Measurements from ENCODE around the gene ST7.

ST7 gene

GRCh38 chr7:117134889-117135552 is 181.7 kb downstream of the ST7 start:
- DNase-seq, result no peak

DNA sequence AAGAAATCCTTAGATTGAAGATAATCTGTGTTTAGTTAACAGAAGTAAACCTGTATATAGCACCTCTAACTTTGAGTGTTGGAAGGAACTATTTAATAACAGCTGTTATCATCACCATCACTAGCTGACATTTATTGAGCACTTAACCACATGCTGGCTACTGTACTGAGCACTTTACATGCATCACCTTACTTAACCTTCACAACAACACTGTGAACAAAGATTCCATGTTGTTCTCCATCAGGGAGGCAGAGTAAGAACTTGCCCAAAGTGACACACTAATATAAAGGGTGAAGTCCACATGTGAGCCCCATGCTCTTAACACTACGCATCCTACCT is 182.2 kb downstream of the ST7 start:
- DNase-seq, result no peak

DNA sequence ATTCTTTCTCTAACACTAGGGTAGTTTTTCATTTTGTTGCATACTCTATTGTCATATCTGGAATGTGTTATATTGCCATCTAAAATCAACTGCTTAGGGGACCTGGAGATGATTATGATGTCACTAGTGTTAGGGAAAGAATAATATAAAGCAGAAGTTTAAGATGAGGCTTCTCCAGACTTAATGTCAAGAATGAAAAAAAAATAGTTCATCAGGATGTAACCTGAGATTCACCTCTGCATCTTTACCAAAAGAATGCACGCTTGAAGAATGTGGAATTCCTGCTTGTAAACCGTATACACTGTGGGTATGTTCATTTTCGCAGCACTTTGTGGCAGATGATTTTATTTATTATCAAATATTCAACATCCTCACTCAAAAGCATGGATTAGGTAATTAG is 184.6 kb downstream of the ST7 start:
- DNase-seq, result peak; percentile 78

DNA sequence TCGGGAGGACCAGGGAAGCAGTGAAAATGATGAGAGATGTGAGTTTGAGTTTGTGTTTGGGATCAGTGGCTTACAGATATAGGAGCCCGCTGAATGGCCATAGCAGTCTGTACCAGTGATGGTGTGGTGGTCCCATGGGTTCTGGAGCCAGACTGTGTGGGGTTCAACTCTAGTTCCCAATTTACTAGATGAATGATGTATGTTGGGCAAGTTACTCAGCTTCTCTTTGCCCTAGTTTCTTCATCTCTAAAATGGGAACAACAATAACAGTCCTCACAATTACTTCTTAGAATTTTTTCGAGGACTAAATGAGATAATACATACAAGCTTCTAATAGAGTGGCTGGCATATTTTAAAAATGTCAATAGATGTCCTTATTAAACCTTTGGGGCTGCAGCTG is 185.2 kb downstream of the ST7 start:
- DNase-seq, result no peak

DNA sequence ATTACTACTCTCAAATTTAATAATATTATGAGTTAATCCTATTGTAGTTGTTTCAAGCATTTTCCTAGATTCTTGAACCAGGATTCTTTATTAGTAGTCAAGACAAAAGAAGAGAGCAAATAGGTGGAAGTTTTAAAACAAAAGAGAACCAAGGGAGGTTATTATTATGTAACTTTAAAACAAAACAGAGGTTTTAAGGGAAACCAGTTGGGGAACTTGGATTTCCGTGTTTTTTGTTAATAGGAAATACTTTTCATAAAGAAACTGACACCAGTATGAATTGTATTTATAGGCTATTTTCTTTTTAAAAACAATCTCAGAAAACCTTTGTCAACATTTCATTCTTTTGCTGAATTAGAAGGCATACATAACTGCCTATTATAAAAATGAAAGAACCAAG is 185.7 kb downstream of the ST7 start:
- no peak for DNase-seq

DNA sequence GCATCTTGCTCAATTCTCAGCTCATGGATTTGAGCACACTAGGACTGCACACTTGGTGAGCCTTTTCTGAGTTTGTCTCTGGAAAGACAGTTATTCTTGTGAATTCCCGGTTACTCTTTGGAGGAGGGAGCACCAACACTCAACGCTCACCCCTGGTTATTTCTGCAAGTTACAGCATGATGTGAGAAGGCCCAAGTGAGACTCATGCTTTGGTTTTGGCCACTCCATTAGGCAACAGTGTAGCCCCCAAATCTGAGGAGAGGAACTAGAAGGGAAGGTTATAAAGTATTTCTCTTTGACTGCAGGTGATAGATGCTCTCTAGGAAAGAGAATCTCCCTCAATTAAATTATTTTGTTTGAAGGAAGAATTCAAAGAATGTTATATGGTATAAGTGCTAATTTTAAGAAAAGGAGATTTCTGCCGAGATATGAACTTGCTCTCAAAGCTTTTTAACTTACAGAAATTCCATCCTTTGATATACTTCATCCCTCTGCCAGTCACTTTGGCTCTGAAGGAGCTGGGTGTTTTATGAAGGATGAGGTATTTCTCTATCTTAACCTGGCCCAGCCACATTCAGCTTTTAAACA is 186.2 kb downstream of the ST7 start:
- DNase-seq, result no peak

DNA sequence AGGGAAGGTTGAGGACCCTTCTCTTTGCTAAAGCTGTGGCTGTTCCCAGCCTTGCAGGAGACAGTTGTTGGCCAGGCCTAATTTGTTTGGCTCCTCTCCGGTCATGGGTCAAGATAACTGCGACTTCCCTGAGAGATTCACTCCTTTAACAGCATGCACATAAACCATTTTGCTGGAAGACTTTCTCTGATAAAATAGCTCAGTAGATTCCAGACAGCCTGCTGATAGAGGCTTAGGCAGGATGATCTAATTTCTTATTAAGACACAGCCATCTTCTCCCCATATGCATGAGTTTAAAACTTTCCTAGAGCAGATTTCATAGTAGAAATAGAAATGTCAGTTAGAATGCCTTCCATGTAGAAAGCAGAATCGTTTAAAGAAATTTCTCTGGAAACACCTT is 187.6 kb downstream of the ST7 start:
- no peak for DNase-seq

DNA sequence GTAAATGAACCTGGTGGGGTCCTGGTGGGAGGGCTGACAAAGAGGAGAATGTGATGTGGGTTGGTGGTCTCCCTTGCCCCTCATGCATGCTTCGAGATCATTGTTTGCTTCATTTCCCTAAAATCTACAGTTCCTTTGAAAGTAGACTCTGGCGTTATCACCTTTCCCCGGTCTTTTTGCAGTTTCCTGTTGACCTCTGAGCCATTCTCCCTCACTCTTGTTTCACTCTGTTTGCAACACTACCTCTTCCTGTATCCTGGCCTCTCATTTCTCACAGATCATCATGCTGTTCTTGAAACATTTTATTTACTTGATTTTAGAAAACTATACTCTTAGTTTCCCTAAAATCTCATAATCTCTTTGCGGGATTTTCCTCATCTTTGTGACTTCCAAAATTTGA is 189.8 kb downstream of the ST7 start:
- DNase-seq, result no peak

GRCh38 chr7:117143580-117143979 is 190.3 kb downstream of the ST7 start:
- no peak for DNase-seq

GRCh38 chr7:117145333-117145732 is 192.0 kb downstream of the ST7 start:
- DNase-seq, result no peak

DNA sequence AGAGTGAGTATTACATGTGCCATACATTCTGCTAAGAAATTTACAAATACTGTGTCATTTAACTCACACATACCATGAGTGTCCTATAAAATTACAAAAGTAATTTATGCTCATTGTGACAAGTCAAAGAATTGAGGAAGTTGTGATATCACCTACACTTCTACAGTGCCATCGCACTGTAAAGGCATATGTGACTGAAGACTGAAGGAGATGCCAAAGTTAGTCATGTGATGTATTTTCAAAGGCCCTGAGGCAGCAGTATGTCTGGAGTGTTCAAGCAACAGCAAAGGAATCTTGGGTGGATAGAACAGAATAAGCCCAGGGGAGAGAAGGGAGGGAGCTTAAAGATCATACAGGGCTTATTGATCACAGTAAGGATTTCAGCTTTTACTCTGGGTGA is 192.8 kb downstream of the ST7 start:
- DNase-seq, result no peak

GRCh38 chr7:117146511-117146910 is 193.2 kb downstream of the ST7 start:
- DNase-seq, result no peak

- no peak for DNase-seq
Observed at GRCh38 chr7:117148971-117149370, 195.7 kb downstream of the ST7 start.

DNA sequence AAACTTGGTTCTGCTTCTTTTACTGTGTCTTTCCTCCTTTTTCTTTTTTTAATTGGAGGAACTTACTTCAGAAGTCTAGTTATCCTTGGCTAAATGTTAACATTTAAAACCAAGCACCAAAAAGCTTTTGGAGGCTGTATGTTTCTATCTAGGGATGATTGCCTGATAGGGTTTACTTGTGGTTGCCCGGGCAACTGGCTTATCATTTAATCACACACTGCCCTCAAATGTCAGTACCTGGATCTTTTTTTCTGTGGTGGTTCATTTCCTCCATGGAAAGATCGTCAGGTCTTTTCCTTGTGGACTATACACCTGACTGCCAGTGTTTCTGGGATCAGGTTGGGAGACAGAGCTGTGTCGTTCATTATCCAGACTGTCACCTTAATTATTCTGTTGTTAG is 196.4 kb downstream of the ST7 start:
- DNase-seq, result no peak

GRCh38 chr7:117152213-117153007 is 199.1 kb downstream of the ST7 start:
- DNase-seq, result no peak

DNA sequence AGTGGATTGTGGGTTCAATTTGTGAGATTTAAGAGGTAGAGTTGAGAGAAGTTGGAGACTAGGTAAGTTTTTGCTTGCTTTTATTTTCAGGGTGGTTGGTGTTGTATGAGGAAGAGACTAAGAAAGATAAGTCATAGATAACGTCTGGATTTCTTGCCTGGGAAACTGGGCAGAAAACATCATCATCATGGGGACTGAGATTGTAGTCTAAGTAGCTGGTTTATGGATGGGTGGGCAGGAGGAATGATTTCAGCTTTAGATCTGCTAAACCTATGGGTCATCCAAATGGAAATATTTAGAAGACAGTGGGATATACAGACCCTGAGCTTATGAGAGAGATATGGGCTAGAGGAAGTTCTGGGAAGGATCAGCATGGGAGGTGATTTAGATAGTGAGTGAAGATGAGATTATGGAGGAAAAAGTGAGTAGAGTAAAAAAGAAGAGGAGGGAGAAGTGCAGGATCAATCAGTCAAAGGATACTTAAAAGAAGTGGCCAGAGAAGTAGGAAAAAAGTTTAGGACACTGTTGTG is 199.8 kb downstream of the ST7 start:
- DNase-seq, result no peak

DNA sequence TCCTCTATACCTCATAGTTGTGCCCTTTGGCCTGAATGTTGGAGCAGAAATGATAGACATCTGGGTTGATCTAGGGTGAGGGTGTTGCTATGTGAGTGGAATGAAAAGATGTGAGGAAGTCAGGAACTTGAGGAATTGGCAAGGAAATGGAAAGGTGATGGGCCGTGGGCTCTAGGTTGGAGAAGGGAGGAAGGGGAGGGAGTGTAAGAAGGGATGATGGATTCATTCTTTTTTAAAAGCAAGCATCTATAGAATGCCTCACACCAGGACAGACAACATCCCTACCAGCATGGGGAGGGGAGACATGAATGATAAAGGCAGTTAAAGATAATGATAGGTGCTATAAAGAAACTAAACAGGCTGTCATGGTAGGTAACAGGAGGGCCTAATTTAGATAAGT is 201.4 kb downstream of the ST7 start:
- DNase-seq, result no peak

DNA sequence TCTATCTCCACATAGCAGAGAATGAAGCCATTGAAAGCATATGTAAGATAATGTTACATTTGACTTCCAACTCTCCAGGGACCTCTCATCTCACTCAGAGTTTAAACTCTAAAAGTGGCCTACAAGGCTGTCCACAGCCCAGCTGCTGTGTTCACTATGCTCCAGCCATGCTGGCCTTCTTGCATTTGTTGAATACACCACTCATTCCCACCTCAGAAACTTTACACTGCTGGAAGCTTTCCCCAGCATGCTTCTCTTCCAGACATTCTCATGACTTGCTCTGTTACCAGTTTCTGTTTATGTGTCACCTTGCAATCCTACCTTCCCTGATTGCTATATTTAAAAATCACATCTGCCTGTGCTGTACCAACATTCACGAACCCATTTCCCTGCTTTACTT is 202.4 kb downstream of the ST7 start:
- no peak for DNase-seq

DNA sequence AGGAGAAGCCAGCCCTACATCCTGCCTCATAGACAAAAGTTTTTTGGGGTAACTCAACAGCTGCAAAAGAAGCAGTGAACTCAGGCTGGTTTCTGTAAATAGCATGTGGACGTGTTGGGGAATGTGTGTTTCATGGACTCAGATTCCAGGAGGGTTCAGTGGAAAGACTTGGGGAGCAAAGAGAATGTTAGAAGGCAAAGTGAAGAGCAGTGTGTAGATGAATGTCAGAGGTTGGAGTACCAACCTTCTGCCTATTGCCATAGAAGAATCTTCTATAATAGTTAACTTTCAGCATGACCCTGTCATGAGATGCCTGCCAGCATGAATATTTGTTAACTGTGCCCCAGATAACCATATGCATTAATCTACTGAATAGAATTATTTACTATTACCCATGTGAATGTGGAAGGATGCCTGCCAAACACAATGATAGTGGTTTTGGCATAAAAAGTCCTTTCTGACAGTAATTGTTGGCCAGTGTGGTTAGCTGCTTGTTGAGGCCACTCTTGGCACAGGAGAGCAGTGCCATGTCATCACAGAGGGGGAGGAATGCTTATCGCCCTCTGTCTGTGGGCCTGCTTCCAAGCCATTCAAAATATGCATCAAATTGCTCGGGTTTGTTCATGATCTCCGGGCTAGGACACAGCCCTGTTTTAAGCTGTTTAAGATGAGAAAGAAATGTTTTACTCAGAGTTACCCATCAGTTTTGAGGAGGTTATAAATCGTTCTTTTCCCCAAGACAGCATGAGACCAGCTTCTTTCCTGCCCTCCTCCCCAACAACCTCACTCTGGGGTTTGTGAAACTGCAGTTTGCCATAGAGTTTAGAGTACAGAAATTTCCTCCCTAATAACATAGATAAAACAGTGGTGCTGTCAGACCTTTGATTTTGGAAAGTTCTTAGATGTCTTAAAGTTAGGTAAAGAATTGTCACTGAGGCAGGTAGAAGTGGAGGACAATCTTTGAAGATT is 204.2 kb downstream of the ST7 start:
- DNase-seq, result peak; percentile 89

DNA sequence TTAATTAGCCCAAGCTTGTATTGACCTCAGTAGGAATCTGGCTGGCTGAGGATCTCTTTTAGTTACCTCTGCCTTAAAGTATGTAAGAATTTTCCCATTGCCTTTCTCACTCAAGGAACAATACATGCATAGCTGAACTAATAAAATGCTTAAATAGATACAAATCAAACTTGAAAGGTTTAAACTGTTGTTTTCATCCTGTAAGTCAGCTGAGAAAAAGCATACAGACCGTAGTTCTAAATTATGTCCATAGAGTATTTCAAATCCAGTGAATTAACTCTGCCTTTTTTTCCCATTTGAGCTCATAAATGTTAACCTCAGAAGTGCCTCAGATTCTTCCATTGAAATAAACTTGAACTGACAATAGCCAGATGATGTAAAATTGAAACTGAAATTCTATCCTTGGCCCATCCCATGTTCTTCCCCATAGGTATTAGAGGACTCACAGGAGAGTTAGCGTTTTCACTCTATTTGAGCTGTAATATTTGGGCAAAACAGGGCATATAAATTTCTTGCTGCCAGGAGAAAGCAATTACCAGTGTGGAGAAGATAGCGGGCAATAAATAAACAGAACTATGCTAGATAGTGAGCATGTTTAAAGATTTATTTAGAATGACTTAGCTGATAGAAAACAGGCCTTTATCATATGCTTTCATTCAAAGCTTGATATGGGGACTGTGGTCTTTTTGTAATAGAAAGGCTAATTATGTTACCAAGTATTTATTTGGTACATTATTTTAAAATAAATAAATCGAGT is 205.8 kb downstream of the ST7 start:
- DNase-seq, result peak; percentile 31

GRCh38 chr7:117163101-117163500 is 209.8 kb downstream of the ST7 start:
- DNase-seq, result peak; percentile 56

DNA sequence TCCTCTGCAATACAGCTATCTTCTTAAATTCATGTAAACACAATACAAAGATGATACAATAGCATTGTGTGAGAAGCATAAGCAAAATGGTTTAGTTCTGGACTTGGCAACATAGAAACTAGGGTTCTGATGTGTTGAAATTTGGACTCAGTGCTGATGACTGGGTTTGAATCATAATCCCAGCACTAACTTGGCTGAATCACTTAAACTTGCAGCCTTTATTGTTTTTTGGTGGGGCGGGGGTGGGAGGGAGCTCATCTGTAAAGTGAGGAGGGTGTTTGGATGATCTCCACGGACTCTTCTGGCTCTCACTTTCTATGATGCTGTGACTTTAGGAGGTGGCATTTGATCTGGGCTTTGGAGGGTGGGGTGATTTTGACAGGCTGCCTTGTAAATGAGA is 211.3 kb downstream of the ST7 start:
- peak; percentile 69 for DNase-seq

Data from fibroblast of skin of right biceps (primary cell).